HG03045 (cell line): ENCODE results near the gene ARID4A.
"Not testable (repeated sequence)": the region's sequence is repeated elsewhere in the genome, so short reads cannot be mapped to it uniquely, and the experiment has no call there.

Experiments
- ATAC-seq: cut with Tn5 transposase; IDR thresholded peaks from one replicate; pipeline ENCODE4 v1.9.1; 2021; ENCODE audit warnings: mild to moderate bottlenecking, moderate library complexity; ENCODE audit not compliant: unreplicated experiment

Gene ARID4A

GRCh38 chr14:58298477-58299400, at the start of gene ARID4A:
Gene ARID4A, plus strand, starts transcription at chr14:58298555. Its CDS starts 1,300 bp downstream, at chr14:58299855.
- ATAC-seq, result peak; percentile 12

- no peak for ATAC-seq
Measured at GRCh38 chr14:58249611-58250010, 48.7 kb upstream of the ARID4A start.

GRCh38 chr14:58258156-58258555, 40.2 kb upstream of the ARID4A start:
- ATAC-seq, result no peak

GRCh38 chr14:58262005-58262404, 36.4 kb upstream of the ARID4A start:
- not testable (repeated sequence) for ATAC-seq

GRCh38 chr14:58265401-58265800, 33.0 kb upstream of the ARID4A start:
- no peak for ATAC-seq

- no peak for ATAC-seq
Measured at GRCh38 chr14:58270628-58271027, 27.7 kb upstream of the ARID4A start.

GRCh38 chr14:58272588-58273372, 25.6 kb upstream of the ARID4A start:
- no peak for ATAC-seq

- no peak for ATAC-seq
Measured at GRCh38 chr14:58274881-58275280, 23.5 kb upstream of the ARID4A start.

- ATAC-seq, result no peak
Measured at GRCh38 chr14:58275527-58276190, 22.7 kb upstream of the ARID4A start.

GRCh38 chr14:58276208-58276607, 22.1 kb upstream of the ARID4A start:
- no peak for ATAC-seq

- no peak for ATAC-seq
Measured at GRCh38 chr14:58278177-58278576, 20.2 kb upstream of the ARID4A start.

GRCh38 chr14:58280954-58281787, 17.2 kb upstream of the ARID4A start:
- no peak for ATAC-seq

GRCh38 chr14:58281969-58282368, 16.4 kb upstream of the ARID4A start:
- ATAC-seq, result no peak

- ATAC-seq, result no peak
Measured at GRCh38 chr14:58282925-58283593, 15.3 kb upstream of the ARID4A start.

- no peak for ATAC-seq
Measured at GRCh38 chr14:58283730-58284129, 14.6 kb upstream of the ARID4A start.

- ATAC-seq, result no peak
Measured at GRCh38 chr14:58285132-58285531, 13.2 kb upstream of the ARID4A start.

- no peak for ATAC-seq
Measured at GRCh38 chr14:58287607-58288042, 10.7 kb upstream of the ARID4A start.

GRCh38 chr14:58288106-58288792, 10.1 kb upstream of the ARID4A start:
- no peak for ATAC-seq

- ATAC-seq, result no peak
Measured at GRCh38 chr14:58291646-58292045, 6.7 kb upstream of the ARID4A start.
